ENCODE measurements around the gene IRX6. TPM values are rescaled to one million over a fixed set of nuclear protein-coding genes. Genes with fewer than 3 reads are reported as not detected.

IRX6 gene
- total RNA-seq, 1 experiment from 2014 or later = not detected

- H3K4me3 Mint-ChIP-seq (ENCODE audit: unreplicated experiment) = no peak overlapping the region
Measured at GRCh38 chr16:55379371-55379770, 55.4 kb downstream of the IRX6 start.

GRCh38 chr16:55379876-55380390 lies 55.9 kb downstream of the IRX6 start:
- no peak for TF ChIP-seq CTCF (IDR thresholded peaks at IDR 0.05; ENCODE audit: insufficient read depth in 1 of 2, low read depth in 1 of 2, low read length in 1 of 2, severe bottlenecking in 1 of 2, unreplicated experiment in 1 of 2)
- Mint-ChIP-seq H3K27me3 (ENCODE audit: insufficient read depth, unreplicated experiment) (no peaks in the 10 kb centered on the region), H3K4me3 (ENCODE audit: unreplicated experiment) (no peak overlapping the region), H3K9me3 (ENCODE audit: unreplicated experiment) (no peaks in the 10 kb centered on the region), H3K36me3 (ENCODE audit: insufficient read depth, unreplicated experiment) (no peaks in the 10 kb centered on the region), H3K4me1 (ENCODE audit: low read depth, unreplicated experiment) (peaks cover 4% of the 10 kb centered on the region), H3K27ac (ENCODE audit: unreplicated experiment) (no peak overlapping the region)
- Histone ChIP-seq H3K9me3 (no peaks in the 10 kb centered on the region), H3K4me3 (ENCODE audit: low read depth, low read length) (no peak overlapping the region), H3K27me3 (replicated peaks; ENCODE audit: control insufficient read depth, insufficient read depth, low read length) (no peaks in the 10 kb centered on the region), H3K36me3 (ENCODE audit: control insufficient read depth, insufficient read depth, low read length) (no peaks in the 10 kb centered on the region), H3K4me1 (peaks cover 14% of the 10 kb centered on the region)
- ChIA-PET CTCF (interaction anchor here (1.1 kb wide), 1 partner anchor 9 kb away, joined by 3 read pairs; no protein-coding TSS in a partner anchor), POLR2A (no interaction called here)
- intact Hi-C loops (cut with micrococcal nuclease; ENCODE audit: unreplicated experiment) = loop anchor here (10.0 kb wide), 1 partner anchor 445 kb away; the partner anchor contains the start of gene IRX5
- DNase-seq = no peak
- BruUV-seq (replicated peaks) = no TSS peak

More at GRCh38 chr16:55379371-55379770, 55.4 kb downstream of the IRX6 start:
- ChIA-PET POLR2A (no interaction called here), CTCF (interaction anchor here (1.1 kb wide), 1 partner anchor 8 kb away, joined by 3 read pairs; no protein-coding TSS in a partner anchor)
- no peak for TF ChIP-seq CTCF (IDR thresholded peaks at IDR 0.05; ENCODE audit: insufficient read depth in 1 of 2, low read depth in 1 of 2, low read length in 1 of 2, severe bottlenecking in 1 of 2, unreplicated experiment in 1 of 2)
- H3K4me3 ChIP-seq (ENCODE audit: low read depth, low read length) = no peak overlapping the region
- Mint-ChIP-seq H3K4me1 (ENCODE audit: low read depth, unreplicated experiment) (no peaks in the 10 kb centered on the region), H3K36me3 (ENCODE audit: insufficient read depth, unreplicated experiment) (no peaks in the 10 kb centered on the region), H3K27me3 (ENCODE audit: insufficient read depth, unreplicated experiment) (no peaks in the 10 kb centered on the region), H3K27ac (ENCODE audit: unreplicated experiment) (no peak overlapping the region), H3K9me3 (ENCODE audit: unreplicated experiment) (no peaks in the 10 kb centered on the region)
- DNase-seq = no peak
- no TSS peak for BruUV-seq (replicated peaks)
- H3K27me3 ChIP-seq (replicated peaks; ENCODE audit: control insufficient read depth, insufficient read depth, low read length) = no peaks in the 10 kb centered on the region
- intact Hi-C loops (cut with micrococcal nuclease; ENCODE audit: unreplicated experiment) = loop anchor here (10.0 kb wide), 1 partner anchor 445 kb away; the partner anchor contains the start of gene IRX5
- no peaks in the 10 kb centered on the region for H3K36me3 ChIP-seq (ENCODE audit: control insufficient read depth, insufficient read depth, low read length)
- H3K4me1 ChIP-seq = peaks cover 12% of the 10 kb centered on the region; the same call in 1 of the 2 replicates
- no peaks in the 10 kb centered on the region for H3K9me3 ChIP-seq

Other genes with a start within 250 kb of the IRX6 start
- gene MMP2, start 155.0 kb downstream of the IRX6 start, total RNA-seq (2022) = 0.14 and 0.91 TPM in 2 replicates
- 20.7 and 25.2 TPM in 2 replicates for gene LPCAT2, start 184.9 kb downstream of the IRX6 start, total RNA-seq (2022)
- gene CAPNS2, start 242.5 kb downstream of the IRX6 start, total RNA-seq (2022) = not detected in 2 replicates

Measured in Caco-2 (cell line).